HL-60 (cell line): ENCODE measurements around the gene EPHB4.

ENCODE experiments used
- DNase-seq, 2 experiments: peaks; one replicate each; pipeline ENCODE4 v3.0.0-alpha.2; 2010 to 2020; ENCODE audit warnings: low read depth in 1 of 2, low spot score in 1 of 2
- H3K27ac ChIP-seq: fragments of 250-450 bp; sonication (Bioruptor Pico); replicated peaks from 2 replicates; pipeline ENCODE4 v1.5.1; 2020; ENCODE audit warnings: mild to moderate bottlenecking, moderate library complexity
- H3K27me3 ChIP-seq: fragments of 250-450 bp; sonication (Bioruptor Pico); 2 replicates; pipeline ENCODE4 v1.5.1; 2021; ENCODE audit warnings: mild to moderate bottlenecking, moderate library complexity; ENCODE audit not compliant: insufficient read depth, poor library complexity, severe bottlenecking
- H3K4me3 ChIP-seq: replicated peaks from 2 replicates; pipeline ENCODE4 v1.5.1; 2011; ENCODE audit warnings: mild to moderate bottlenecking, control low read depth, low read length; ENCODE audit not compliant: insufficient read depth
- GABPA ChIP-seq: IDR thresholded peaks from 2 replicates; pipeline ENCODE4 v1.6.1; 2012; ENCODE audit warnings: low read depth
- POLR2AphosphoS5 ChIP-seq: IDR thresholded peaks from 2 replicates; pipeline ENCODE4 v1.6.1; 2012; ENCODE audit warnings: low read depth
- REST ChIP-seq: IDR thresholded peaks from 2 replicates; pipeline ENCODE4 v1.6.1; 2012; ENCODE audit warnings: low read depth; ENCODE audit not compliant: insufficient replicate concordance
- SPI1 ChIP-seq: IDR thresholded peaks from 2 replicates; pipeline ENCODE4 v1.6.1; 2012; ENCODE audit warnings: low read depth, mild to moderate bottlenecking, borderline replicate concordance
- long read RNA-seq: library from polyadenylated mRNA; unstranded; transcript quantifications from one replicate; pipeline ENCODE4 v2.0.0, GENCODE V29; 2020
- TF ChIP-seq, protein P1 (sequence below): IDR thresholded peaks from one replicate; pipeline ENCODE4 v1.5.1; 2011; ENCODE audit warnings: low read length, control low read depth, inconsistent platforms; ENCODE audit not compliant: insufficient read depth

EPHB4 gene
- long read RNA-seq, partial matches to known transcripts = 5 of 5 reads
- long read RNA-seq, other reads (novel, unspliced or antisense) = 0 of 5 reads

- peak within 1 kb of the TSS; percentile 32 for H3K4me3 ChIP-seq
- no peak for TF ChIP-seq POLR2AphosphoS5
- no peak for TF ChIP-seq GABPA
- TF ChIP-seq, protein P1, sequence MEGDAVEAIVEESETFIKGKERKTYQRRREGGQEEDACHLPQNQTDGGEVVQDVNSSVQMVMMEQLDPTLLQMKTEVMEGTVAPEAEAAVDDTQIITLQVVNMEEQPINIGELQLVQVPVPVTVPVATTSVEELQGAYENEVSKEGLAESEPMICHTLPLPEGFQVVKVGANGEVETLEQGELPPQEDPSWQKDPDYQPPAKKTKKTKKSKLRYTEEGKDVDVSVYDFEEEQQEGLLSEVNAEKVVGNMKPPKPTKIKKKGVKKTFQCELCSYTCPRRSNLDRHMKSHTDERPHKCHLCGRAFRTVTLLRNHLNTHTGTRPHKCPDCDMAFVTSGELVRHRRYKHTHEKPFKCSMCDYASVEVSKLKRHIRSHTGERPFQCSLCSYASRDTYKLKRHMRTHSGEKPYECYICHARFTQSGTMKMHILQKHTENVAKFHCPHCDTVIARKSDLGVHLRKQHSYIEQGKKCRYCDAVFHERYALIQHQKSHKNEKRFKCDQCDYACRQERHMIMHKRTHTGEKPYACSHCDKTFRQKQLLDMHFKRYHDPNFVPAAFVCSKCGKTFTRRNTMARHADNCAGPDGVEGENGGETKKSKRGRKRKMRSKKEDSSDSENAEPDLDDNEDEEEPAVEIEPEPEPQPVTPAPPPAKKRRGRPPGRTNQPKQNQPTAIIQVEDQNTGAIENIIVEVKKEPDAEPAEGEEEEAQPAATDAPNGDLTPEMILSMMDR = no peak
- no peak for TF ChIP-seq REST
- no peak for TF ChIP-seq SPI1
- H3K27ac ChIP-seq = no peak within 1 kb of the TSS
- peaks cover 51% of the 10 kb centered on the region for H3K27me3 ChIP-seq
- DNase-seq = peak in 1 of 2 experiments; percentile 54
Observed at GRCh38 chr7:100827330-100828226, at the start of gene EPHB4. TSS of gene EPHB4 (minus strand) at chr7:100827523. CDS start at chr7:100827030, 493 bp downstream.

DNA sequence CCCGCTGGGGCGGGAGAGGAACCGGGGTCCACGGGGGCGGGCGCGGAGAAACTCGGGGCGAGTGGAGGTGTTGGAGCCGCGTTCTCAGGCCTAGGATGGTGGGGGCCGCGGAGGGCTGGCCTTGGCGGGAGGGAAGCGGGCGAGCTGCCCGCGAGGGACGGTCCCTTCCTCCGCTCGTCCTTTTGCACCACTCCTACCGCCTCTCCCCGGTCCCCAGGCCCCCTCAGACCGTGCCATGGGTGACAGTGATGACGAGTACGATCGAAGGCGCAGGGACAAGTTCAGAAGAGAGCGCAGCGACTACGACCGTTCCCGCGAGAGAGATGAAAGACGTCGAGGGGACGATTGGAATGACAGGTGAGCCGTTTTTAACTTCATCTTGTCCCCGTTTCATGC is 48.0 kb upstream of the EPHB4 start:
- TF ChIP-seq, protein P1 = no peak
- TF ChIP-seq SPI1 (no peak), REST (no peak), POLR2AphosphoS5 (no peak), GABPA (no peak)
- Histone ChIP-seq H3K4me3 (peak overlapping the region; percentile 89), H3K27me3 (no peaks in the 10 kb centered on the region), H3K27ac (peak overlapping the region; percentile 93)
- peak in 1 of 2 experiments; percentile 36 for DNase-seq

DNA sequence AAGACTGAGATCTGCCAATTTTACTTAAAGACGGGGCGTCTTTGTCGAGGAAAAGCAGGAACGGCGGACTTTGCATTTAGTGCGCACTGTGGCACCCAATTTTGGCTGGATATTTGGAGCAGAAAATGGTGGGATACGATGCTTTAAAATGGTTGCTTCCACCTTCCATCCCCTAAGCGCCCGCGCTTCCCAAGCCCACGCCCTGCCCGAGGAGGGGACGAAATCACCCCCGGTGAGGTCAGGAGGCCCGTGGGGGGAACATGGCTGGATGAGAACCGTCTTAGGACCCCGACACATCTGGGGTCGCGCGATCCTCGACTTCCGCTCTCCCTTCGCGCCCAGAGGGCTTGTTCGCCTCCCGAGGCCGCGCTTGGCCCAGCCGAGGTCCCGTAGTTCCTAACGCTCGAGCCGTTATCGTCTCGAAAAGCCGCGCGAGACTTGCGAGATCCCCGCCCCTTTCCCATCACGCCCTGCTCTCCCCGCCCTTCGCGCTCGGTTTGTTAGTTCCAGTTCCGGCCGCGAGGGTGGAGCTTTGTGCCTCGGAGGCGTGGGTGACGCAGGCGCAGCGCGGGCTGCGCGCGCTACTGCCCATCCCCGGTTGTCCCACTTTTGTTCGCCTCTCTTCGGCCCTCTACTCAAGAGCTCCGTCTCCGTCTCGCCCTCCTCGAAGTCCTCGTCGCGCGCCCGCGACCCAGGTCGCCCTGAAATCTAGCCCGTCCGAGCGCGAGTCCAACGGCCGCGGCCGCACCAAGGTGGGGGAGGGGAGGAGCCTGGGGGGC is 47.4 kb upstream of the EPHB4 start, which contains the start of gene SRRT:
Gene SRRT (plus strand): TSS at position 527 of the 779 bp plus-strand sequence. CDS start 488 bp downstream, outside the sequence.
- no peaks in the 10 kb centered on the region for H3K27me3 ChIP-seq
- peak within 1 kb of the TSS; percentile 93 for H3K27ac ChIP-seq
- TF ChIP-seq POLR2AphosphoS5 (peak; percentile 96), SPI1 (peak; percentile 31; the same call in 1 of the 2 replicates), GABPA (peak; percentile 21; the same call in 1 of the 2 replicates), REST (peak; percentile 16)
- TF ChIP-seq, protein P1 = no peak
- H3K4me3 ChIP-seq = peak within 1 kb of the TSS; percentile 89
- peak; percentile 96 to 98 for DNase-seq
